Lower leg skin (tissue), 3 donors: ENCODE measurements around the gene MGLL.

ENCODE experiments used
- POLR2A ChIP-seq, 2 donors: fragments of 450-650 bp; IDR thresholded peaks; one replicate each; pipeline ENCODE4 v1.6.1; 2016 to 2017; ENCODE audit warnings: antibody characterized with exemption in 2 of 2, mild to moderate bottlenecking in 1 of 2, moderate library complexity in 1 of 2
- TF ChIP-seq, protein P1 (sequence below), 3 donors: fragments of 450-650 bp; IDR thresholded peaks; one replicate each; pipeline ENCODE4 v1.5.1; 2016; ENCODE audit warnings: antibody characterized with exemption in 3 of 3, mild to moderate bottlenecking in 3 of 3, moderate library complexity in 2 of 3

DNA sequence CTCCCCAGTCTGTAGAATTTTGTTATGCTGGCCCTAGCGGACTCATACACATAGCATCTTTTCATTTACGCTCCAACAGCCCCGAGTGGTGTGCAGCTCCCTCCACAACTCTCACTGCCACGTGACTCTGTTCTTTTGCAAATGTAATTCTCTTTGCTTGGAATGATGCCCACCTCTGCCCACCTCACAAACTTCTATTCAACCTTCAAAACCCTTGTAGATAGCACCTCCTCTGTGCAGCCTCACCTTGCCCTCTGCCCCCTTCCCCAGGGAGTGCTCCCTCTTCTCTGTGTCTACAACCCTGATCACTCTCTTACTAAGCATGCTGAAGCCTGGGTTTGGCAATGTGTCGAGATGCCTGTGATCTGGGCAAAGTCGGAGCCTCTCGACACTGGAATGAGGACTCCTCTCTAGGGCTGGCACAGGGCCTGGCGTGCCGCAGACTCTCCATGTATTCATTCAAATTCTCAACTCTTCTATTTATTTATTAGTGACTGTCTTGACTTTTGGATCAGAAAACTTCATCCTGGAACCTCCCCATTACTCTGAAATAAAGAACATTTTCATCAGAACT is 73.5 kb downstream of the MGLL start:
- TF ChIP-seq, protein P1, sequence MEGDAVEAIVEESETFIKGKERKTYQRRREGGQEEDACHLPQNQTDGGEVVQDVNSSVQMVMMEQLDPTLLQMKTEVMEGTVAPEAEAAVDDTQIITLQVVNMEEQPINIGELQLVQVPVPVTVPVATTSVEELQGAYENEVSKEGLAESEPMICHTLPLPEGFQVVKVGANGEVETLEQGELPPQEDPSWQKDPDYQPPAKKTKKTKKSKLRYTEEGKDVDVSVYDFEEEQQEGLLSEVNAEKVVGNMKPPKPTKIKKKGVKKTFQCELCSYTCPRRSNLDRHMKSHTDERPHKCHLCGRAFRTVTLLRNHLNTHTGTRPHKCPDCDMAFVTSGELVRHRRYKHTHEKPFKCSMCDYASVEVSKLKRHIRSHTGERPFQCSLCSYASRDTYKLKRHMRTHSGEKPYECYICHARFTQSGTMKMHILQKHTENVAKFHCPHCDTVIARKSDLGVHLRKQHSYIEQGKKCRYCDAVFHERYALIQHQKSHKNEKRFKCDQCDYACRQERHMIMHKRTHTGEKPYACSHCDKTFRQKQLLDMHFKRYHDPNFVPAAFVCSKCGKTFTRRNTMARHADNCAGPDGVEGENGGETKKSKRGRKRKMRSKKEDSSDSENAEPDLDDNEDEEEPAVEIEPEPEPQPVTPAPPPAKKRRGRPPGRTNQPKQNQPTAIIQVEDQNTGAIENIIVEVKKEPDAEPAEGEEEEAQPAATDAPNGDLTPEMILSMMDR (IDR thresholded peaks at IDR 0.05), result no peak
- no peak for TF ChIP-seq POLR2A (IDR thresholded peaks at IDR 0.05)
